Progenitor cell of endocrine pancreas (in vitro differentiated cells): ENCODE results near the gene RABEP1. TPM values are rescaled to one million over a fixed set of nuclear protein-coding genes. Genes with fewer than 3 reads are reported as not detected.

ENCODE experiments used
- DNase-seq: peaks from one replicate; pipeline ENCODE4 v3.0.0; 2021; ENCODE audit warnings: low spot score; ENCODE audit not compliant: unreplicated experiment
- H3K27ac Mint-ChIP-seq: 2 replicates; pipeline ENCODE4 v1.8.0; 2021; ENCODE audit warnings: mild to moderate bottlenecking, moderate library complexity, mixed read lengths
- H3K27me3 Mint-ChIP-seq: 2 replicates; pipeline ENCODE4 v1.8.0; 2021; ENCODE audit warnings: mixed read lengths
- H3K36me3 Mint-ChIP-seq: 2 replicates; pipeline ENCODE4 v1.8.0; 2022; ENCODE audit warnings: mixed read lengths; ENCODE audit not compliant: insufficient read depth
- H3K4me1 Mint-ChIP-seq: 2 replicates; pipeline ENCODE4 v1.8.0; 2021; ENCODE audit warnings: low read depth, mixed read lengths
- H3K4me3 Mint-ChIP-seq: 2 replicates; pipeline ENCODE4 v1.8.0; 2021; ENCODE audit warnings: low read depth, mild to moderate bottlenecking, moderate library complexity, mixed read lengths
- H3K9me3 Mint-ChIP-seq: 2 replicates; pipeline ENCODE4 v1.8.0; 2021; ENCODE audit warnings: low read depth, mixed read lengths
- total RNA-seq: library from RNA; stranded (reverse); gene quantifications from 2 replicates; pipeline ENCODE4 v1.2.1, GENCODE V29; 2021
- TF ChIP-seq, protein P1 (sequence below): fragments of 200-600 bp; sonication (generic); IDR thresholded peaks from one replicate; pipeline ENCODE4 v1.5.0; 2021; ENCODE audit warnings: antibody characterized with exemption, mild to moderate bottlenecking; ENCODE audit not compliant: unreplicated experiment

The RABEP1 gene
- total RNA-seq, 1 donor from 2014 or later: 50.1 TPM

DNA sequence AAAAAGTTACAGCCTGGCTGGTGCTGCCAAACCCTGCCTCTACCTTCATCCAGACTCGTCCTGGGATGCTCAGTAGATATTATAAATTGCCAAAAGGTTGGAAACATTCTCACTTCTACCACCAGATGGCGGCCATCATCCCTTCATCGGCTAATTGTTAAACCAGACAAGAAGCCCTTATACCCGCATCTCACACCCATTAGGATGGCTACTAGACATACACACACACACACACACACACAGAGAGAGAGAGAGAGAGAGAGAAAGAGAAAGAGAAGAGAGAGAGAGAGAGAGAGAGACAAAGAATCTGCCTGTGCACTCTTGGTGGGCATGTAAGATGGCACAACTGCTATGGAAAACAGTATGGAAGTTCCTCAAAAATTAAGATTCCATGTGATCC lies 32.5 kb upstream of the RABEP1 start:
- TF ChIP-seq, protein P1, sequence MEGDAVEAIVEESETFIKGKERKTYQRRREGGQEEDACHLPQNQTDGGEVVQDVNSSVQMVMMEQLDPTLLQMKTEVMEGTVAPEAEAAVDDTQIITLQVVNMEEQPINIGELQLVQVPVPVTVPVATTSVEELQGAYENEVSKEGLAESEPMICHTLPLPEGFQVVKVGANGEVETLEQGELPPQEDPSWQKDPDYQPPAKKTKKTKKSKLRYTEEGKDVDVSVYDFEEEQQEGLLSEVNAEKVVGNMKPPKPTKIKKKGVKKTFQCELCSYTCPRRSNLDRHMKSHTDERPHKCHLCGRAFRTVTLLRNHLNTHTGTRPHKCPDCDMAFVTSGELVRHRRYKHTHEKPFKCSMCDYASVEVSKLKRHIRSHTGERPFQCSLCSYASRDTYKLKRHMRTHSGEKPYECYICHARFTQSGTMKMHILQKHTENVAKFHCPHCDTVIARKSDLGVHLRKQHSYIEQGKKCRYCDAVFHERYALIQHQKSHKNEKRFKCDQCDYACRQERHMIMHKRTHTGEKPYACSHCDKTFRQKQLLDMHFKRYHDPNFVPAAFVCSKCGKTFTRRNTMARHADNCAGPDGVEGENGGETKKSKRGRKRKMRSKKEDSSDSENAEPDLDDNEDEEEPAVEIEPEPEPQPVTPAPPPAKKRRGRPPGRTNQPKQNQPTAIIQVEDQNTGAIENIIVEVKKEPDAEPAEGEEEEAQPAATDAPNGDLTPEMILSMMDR: peak; percentile 65
- DNase-seq: peak; percentile 39
- H3K27ac Mint-ChIP-seq: no peak overlapping the region
- H3K27me3 Mint-ChIP-seq: no peaks in the 10 kb centered on the region
- H3K9me3 Mint-ChIP-seq: no peaks in the 10 kb centered on the region
- H3K4me1 Mint-ChIP-seq: peaks cover 6% of the 10 kb centered on the region
- H3K4me3 Mint-ChIP-seq: no peak overlapping the region
- no peaks in the 10 kb centered on the region for H3K36me3 Mint-ChIP-seq

DNA sequence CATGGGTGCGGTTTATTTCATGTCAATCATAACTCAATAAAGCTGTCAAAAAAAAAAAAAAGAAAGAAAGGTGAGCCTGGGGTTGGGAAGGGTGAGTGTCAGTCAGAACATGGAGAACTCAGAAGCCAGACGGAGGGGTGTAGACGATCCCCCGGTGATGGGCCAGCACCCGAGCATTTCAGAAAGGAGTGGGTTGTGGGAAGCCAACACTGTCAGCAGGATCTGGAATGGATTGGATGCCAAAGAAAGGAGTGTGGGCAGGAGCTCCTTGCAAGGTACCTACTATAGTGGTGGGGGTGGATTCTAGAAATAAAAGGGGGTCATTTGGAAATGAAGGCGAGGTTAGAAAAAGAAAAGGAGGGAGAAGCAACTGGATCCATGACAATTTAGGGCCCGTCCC lies 27.7 kb upstream of the RABEP1 start:
- no peaks in the 10 kb centered on the region for H3K9me3 Mint-ChIP-seq

DNA sequence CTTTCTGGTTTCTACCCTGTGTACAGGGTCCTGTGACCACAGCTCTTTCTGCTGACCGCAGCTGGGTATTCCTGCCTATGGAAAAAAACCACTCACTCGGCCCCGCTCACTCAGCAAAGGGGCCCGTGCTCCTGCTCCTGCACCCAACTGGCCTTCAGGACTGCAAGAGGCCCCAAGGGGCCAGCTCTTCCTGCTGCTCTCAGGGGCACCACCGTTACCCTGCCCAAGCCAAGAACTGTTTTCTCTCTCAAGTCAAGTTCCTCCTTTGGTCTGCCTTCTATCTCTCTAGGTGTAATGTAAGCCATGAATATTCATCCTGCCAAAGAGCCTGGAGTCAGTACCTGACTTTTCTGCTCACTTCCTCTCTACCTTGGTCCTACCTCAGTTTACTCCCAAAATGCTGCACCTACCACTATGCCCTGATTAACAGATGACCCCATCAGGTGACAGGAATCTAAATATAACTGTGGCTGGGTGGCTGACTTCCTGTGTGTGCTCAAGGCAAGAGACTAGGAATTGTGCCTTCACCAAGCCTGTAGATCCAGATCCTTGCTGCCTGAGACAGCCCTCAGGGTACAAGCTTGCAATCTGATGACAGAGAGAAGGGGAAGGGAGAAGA lies 27.1 kb upstream of the RABEP1 start:
- Mint-ChIP-seq H3K4me3 (no peak overlapping the region), H3K27ac (no peak overlapping the region), H3K4me1 (no peaks in the 10 kb centered on the region), H3K36me3 (no peaks in the 10 kb centered on the region), H3K27me3 (no peaks in the 10 kb centered on the region), H3K9me3 (no peaks in the 10 kb centered on the region)
- TF ChIP-seq, protein P1: no peak
- DNase-seq: no peak

More for the DNA sequence above, 27.7 kb upstream of the RABEP1 start:
- no peak for DNase-seq
- no peaks in the 10 kb centered on the region for H3K27me3 Mint-ChIP-seq
- H3K27ac Mint-ChIP-seq: no peak overlapping the region
- TF ChIP-seq, protein P1: no peak
- H3K36me3 Mint-ChIP-seq: no peaks in the 10 kb centered on the region
- no peak overlapping the region for H3K4me3 Mint-ChIP-seq
- peaks cover 1% of the 10 kb centered on the region for H3K4me1 Mint-ChIP-seq

DNA sequence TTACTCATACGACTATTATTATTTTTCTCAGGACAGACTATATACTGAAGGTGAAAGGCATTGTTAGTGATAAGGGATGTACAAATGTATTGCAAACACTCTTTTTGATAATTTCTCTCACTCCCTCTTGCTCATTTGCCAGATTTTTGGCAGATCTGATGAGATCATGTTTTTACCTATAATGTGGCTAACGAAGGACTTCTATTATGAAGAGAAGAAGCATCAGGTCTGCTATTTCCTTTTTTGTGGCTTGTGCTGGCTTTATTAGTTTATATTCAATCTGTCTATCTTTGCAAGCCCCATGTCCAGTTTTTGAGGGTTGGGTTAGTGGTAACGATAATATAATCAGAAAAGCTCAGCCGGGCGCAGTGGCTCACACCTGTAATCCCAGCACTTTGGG lies 25.0 kb upstream of the RABEP1 start:
- Mint-ChIP-seq H3K27me3 (no peaks in the 10 kb centered on the region), H3K4me1 (peaks cover 4% of the 10 kb centered on the region), H3K4me3 (no peak overlapping the region), H3K27ac (no peak overlapping the region), H3K36me3 (no peaks in the 10 kb centered on the region), H3K9me3 (no peaks in the 10 kb centered on the region)
- no peak for DNase-seq
- TF ChIP-seq, protein P1: no peak

DNA sequence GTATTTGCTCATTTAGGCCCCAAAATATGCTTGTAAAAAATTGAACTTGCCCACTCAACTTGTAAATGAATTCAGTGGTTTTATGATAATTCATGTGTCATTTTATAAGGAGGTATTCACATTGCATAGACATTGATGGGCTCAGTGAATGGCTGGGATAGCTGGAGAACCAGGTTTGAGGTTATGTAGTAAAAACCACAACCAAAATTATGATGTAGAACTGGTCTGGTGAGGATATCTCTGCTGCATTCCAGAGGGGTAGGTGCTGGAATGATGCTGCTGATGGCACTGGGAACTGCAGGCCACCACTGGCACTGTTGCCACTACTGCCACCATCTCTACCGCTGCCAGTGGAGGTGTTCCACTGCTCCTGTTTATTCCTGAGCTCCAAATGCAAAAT lies 21.5 kb upstream of the RABEP1 start:
- TF ChIP-seq, protein P1: no peak
- Mint-ChIP-seq H3K9me3 (no peaks in the 10 kb centered on the region), H3K27me3 (no peaks in the 10 kb centered on the region), H3K27ac (no peak overlapping the region), H3K4me1 (peaks cover 11% of the 10 kb centered on the region), H3K4me3 (no peak overlapping the region), H3K36me3 (no peaks in the 10 kb centered on the region)
- no peak for DNase-seq
